Mesenchymal stem cell (in vitro differentiated cells and primary cell): ENCODE measurements around the gene ERP44.
"Not testable (repeated sequence)": the region's sequence is repeated elsewhere in the genome, so short reads cannot be mapped to it uniquely, and the experiment has no call there.

Experiments used
- DNase-seq: peaks from one replicate; pipeline ENCODE4 v3.0.0-alpha.2; 2013
- H2AFZ ChIP-seq: one replicate; pipeline ENCODE4 v1.6.1; 2013; ENCODE audit warnings: low read depth, mild to moderate bottlenecking, control low read depth, inconsistent platforms, low read length, moderate library complexity
- H2AK5ac ChIP-seq: 2 replicates; pipeline ENCODE4 v1.6.1; 2013; ENCODE audit warnings: low read length, moderate library complexity, mild to moderate bottlenecking, inconsistent platforms; ENCODE audit not compliant: severe bottlenecking
- H2BK120ac ChIP-seq: one replicate; pipeline ENCODE4 v1.6.1; 2013; ENCODE audit warnings: low read depth, mild to moderate bottlenecking, inconsistent platforms, low read length, moderate library complexity
- H2BK12ac ChIP-seq, 2 experiments: one replicate each; pipeline ENCODE4 v1.6.1; 2013; ENCODE audit warnings: inconsistent platforms in 2 of 2, low read length in 2 of 2, mild to moderate bottlenecking in 2 of 2, moderate library complexity in 2 of 2, control low read depth in 1 of 2
- H2BK15ac ChIP-seq: one replicate; pipeline ENCODE4 v1.6.1; 2013; ENCODE audit warnings: mild to moderate bottlenecking, low read depth, inconsistent platforms; ENCODE audit not compliant: poor library complexity, severe bottlenecking
- H2BK5ac ChIP-seq: 2 replicates; pipeline ENCODE4 v1.6.1; 2013; ENCODE audit warnings: low read depth, mild to moderate bottlenecking, low read length, control low read depth, inconsistent platforms; ENCODE audit not compliant: poor library complexity, severe bottlenecking
- H3K14ac ChIP-seq, 2 experiments: one replicate each; pipeline ENCODE4 v1.6.1; 2013; ENCODE audit warnings: inconsistent platforms in 2 of 2, low read length in 2 of 2, control low read depth in 1 of 2, mild to moderate bottlenecking in 1 of 2, moderate library complexity in 1 of 2
- H3K18ac ChIP-seq, 2 experiments: one replicate each; pipeline ENCODE4 v1.6.1; 2013; ENCODE audit warnings: inconsistent platforms in 2 of 2, low read length in 2 of 2, control low read depth in 1 of 2, low read depth in 1 of 2, mild to moderate bottlenecking in 1 of 2
- H3K23ac ChIP-seq, 2 experiments: one replicate each; pipeline ENCODE4 v1.6.1; 2013; ENCODE audit warnings: inconsistent platforms in 2 of 2, low read length in 2 of 2, mild to moderate bottlenecking in 2 of 2, moderate library complexity in 2 of 2, control low read depth in 1 of 2
- H3K27ac ChIP-seq: 2 replicates; pipeline ENCODE4 v1.5.1; 2013; ENCODE audit warnings: mild to moderate bottlenecking, moderate library complexity, low read length, control low read depth, inconsistent platforms; ENCODE audit not compliant: poor library complexity, severe bottlenecking
- H3K27me3 ChIP-seq, 2 experiments: 2 replicates each; pipeline versions ENCODE4 v1.6.1 to v1.7.0; 2013; ENCODE audit warnings: low read length in 2 of 2, mild to moderate bottlenecking in 2 of 2, moderate library complexity in 2 of 2, control low read depth in 1 of 2, inconsistent platforms in 1 of 2; ENCODE audit not compliant: control insufficient read depth in 1 of 2, insufficient read depth in 1 of 2
- H3K36me3 ChIP-seq, 2 experiments: 2 replicates each; pipeline versions ENCODE4 v1.6.1 to v1.7.0; 2013; ENCODE audit warnings: low read length in 2 of 2, control low read depth in 1 of 2, inconsistent platforms in 1 of 2, low read depth in 1 of 2, mild to moderate bottlenecking in 1 of 2; ENCODE audit not compliant: insufficient read depth in 2 of 2, control insufficient read depth in 1 of 2
- H3K4ac ChIP-seq, 2 experiments: one replicate each; pipeline ENCODE4 v1.6.1; 2013; ENCODE audit warnings: inconsistent platforms in 2 of 2, low read length in 2 of 2, mild to moderate bottlenecking in 2 of 2, moderate library complexity in 2 of 2, control low read depth in 1 of 2, low read depth in 1 of 2
- H3K4me1 ChIP-seq: 2 replicates; pipeline ENCODE4 v1.6.1; 2013; ENCODE audit warnings: low read depth, low read length, control low read depth; ENCODE audit not compliant: control insufficient read depth, insufficient read depth
- H3K4me2 ChIP-seq: 2 replicates; pipeline ENCODE4 v1.6.1; 2013; ENCODE audit warnings: low read length, mild to moderate bottlenecking, inconsistent platforms; ENCODE audit not compliant: poor library complexity, severe bottlenecking
- H3K4me3 ChIP-seq, 2 experiments: 2 replicates each; pipeline versions ENCODE4 v1.5.1 to v1.7.0; 2013; ENCODE audit warnings: low read length in 2 of 2, mild to moderate bottlenecking in 2 of 2, control low read depth in 1 of 2, low read depth in 1 of 2; ENCODE audit not compliant: insufficient read depth in 1 of 2
- H3K79me1 ChIP-seq: replicated peaks from 2 replicates; pipeline ENCODE4 v1.6.1; 2013; ENCODE audit warnings: mild to moderate bottlenecking, control low read depth, low read length, inconsistent platforms; ENCODE audit not compliant: poor library complexity, severe bottlenecking
- H3K9ac ChIP-seq: 2 replicates; pipeline ENCODE4 v1.7.0; 2013; ENCODE audit warnings: mild to moderate bottlenecking, low read length, moderate library complexity
- H3K9me3 ChIP-seq: 2 replicates; pipeline ENCODE4 v1.7.0; 2013; ENCODE audit warnings: mild to moderate bottlenecking, low read length; ENCODE audit not compliant: control insufficient read depth
- H4K8ac ChIP-seq: one replicate; pipeline ENCODE4 v1.6.1; 2013; ENCODE audit warnings: inconsistent platforms, mild to moderate bottlenecking, low read length, moderate library complexity
- H4K91ac ChIP-seq: one replicate; pipeline ENCODE4 v1.6.1; 2013; ENCODE audit warnings: mild to moderate bottlenecking, low read length, inconsistent platforms
- WGBS: methylation state at CpG from one replicate; pipeline ENCODE4 v1.1.7; 2013; ENCODE audit warnings: mixed read lengths; 5-methylcytosine and 5-hydroxymethylcytosine counted together

Gene ERP44

GRCh38 chr9:99998866-99999265 lies 99.9 kb downstream of the ERP44 start:
- WGBS, result 98% methylated on average over 16 of the region's 26 CpGs
- no peak overlapping the region for H3K9ac ChIP-seq
- no peak overlapping the region for H2BK5ac ChIP-seq

DNA sequence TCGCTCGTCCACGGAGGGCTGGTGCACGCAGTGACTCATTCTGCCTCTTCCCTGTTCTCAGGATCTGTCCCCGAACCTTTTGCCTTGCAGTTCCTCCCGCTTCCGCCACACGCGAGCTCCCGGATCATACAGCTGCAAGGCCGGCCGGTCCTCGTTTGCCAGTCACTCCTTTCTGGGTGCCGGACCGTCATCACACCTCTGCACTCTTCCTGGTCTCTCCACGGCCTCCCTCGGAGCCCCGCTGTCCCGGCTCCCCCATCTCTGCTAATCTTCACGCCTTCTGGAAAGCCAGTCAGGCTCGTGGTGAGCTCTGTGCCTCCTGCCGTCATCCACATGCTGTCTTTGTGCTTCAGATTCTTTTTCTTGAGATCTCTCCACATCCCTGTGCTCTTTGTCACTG lies 100.5 kb downstream of the ERP44 start:
- Histone ChIP-seq H3K4me3 (no peak overlapping the region), H2AK5ac (no peak overlapping the region), H3K27me3 (no peaks in the 10 kb centered on the region), H4K8ac (no peak overlapping the region), H3K79me1 (peaks cover 3% of the 10 kb centered on the region), H3K27ac (no peak overlapping the region), H2BK15ac (no peak overlapping the region), H2AFZ (no peak overlapping the region), H2BK120ac (no peak overlapping the region), H3K14ac (no peak overlapping the region), H2BK5ac (no peak overlapping the region), H3K4ac (no peak overlapping the region), H3K9me3 (peaks cover 10% of the 10 kb centered on the region), H3K18ac (no peak overlapping the region), H3K23ac (no peak overlapping the region), H3K9ac (no peak overlapping the region), H3K36me3 (peaks cover 7 to 26% of the 10 kb centered on the region in 2 experiments), H3K4me2 (no peak overlapping the region), H4K91ac (no peak overlapping the region), H2BK12ac (no peak overlapping the region), H3K4me1 (peaks cover 1% of the 10 kb centered on the region)
- 75% methylated on average over 22 of the region's 22 CpGs for WGBS
- DNase-seq, result no peak

More at GRCh38 chr9:99998866-99999265, 99.9 kb downstream of the ERP44 start:
- Histone ChIP-seq H3K4ac (no peak overlapping the region), H2AK5ac (no peak overlapping the region), H3K14ac (no peak overlapping the region), H4K8ac (no peak overlapping the region), H3K4me2 (no peak overlapping the region), H2BK12ac (no peak overlapping the region), H3K4me3 (no peak overlapping the region), H3K36me3 (peaks cover 13 to 32% of the 10 kb centered on the region in 2 experiments), H3K4me1 (peaks cover 1% of the 10 kb centered on the region), H3K18ac (no peak overlapping the region), H2BK120ac (no peak overlapping the region), H3K9me3 (peaks cover 15% of the 10 kb centered on the region), H3K23ac (no peak overlapping the region), H2AFZ (no peak overlapping the region), H2BK15ac (no peak overlapping the region), H3K79me1 (peaks cover 3% of the 10 kb centered on the region), H3K27me3 (no peaks in the 10 kb centered on the region), H4K91ac (no peak overlapping the region), H3K27ac (no peak overlapping the region)
- no peak for DNase-seq

DNA sequence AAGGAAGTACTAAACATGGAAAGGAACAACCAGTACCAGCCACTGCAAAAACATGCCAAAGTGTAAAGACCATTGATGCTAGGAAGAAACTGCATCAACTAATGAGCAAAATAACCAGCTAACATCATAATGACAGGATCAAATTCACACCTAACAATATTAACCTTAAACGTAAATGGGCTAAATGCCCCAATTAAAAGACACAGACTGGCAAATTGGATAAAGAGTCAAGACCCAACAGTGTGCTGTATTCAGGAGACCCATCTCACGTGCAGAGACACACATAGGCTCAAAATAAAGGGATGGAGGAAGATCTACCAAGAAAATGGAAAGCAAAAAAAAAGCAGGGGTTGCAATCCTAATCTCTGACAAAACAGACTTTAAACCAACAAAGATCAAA lies 108.3 kb downstream of the ERP44 start:
- WGBS, result 71% methylated on average over 1 of the region's 2 CpGs
- not testable (repeated sequence) for H2BK15ac ChIP-seq

GRCh38 chr9:99986642-99987041 lies 112.2 kb downstream of the ERP44 start:
- H3K18ac ChIP-seq, result no peak overlapping the region
- no peak overlapping the region for H3K23ac ChIP-seq
- no peak overlapping the region for H2AFZ ChIP-seq
- no peaks in the 10 kb centered on the region for H3K27me3 ChIP-seq
- no peak overlapping the region for H4K91ac ChIP-seq
- H3K4ac ChIP-seq, result no peak overlapping the region
- H3K4me1 ChIP-seq, result no peaks in the 10 kb centered on the region
- no peak overlapping the region for H3K27ac ChIP-seq
- no peak overlapping the region for H2BK5ac ChIP-seq
- no peak overlapping the region for H3K14ac ChIP-seq
- DNase-seq, result no peak
- H2BK15ac ChIP-seq, result no peak overlapping the region
- H2BK12ac ChIP-seq, result no peak overlapping the region
- no peak overlapping the region for H2AK5ac ChIP-seq
- H3K4me2 ChIP-seq, result no peak overlapping the region
- H2BK120ac ChIP-seq, result no peak overlapping the region
- no peak overlapping the region for H3K4me3 ChIP-seq
- peaks cover 7 to 36% of the 10 kb centered on the region in 2 experiments for H3K36me3 ChIP-seq
- no peak overlapping the region for H4K8ac ChIP-seq
- peaks cover 8% of the 10 kb centered on the region for H3K9me3 ChIP-seq
- peaks cover 12% of the 10 kb centered on the region for H3K79me1 ChIP-seq
- no peak overlapping the region for H3K9ac ChIP-seq

More for the DNA sequence above, 108.3 kb downstream of the ERP44 start:
- not testable (repeated sequence) for H3K9ac ChIP-seq, H3K23ac ChIP-seq, H3K79me1 ChIP-seq, H3K4me2 ChIP-seq, H3K4ac ChIP-seq, H2BK5ac ChIP-seq, H2BK12ac ChIP-seq, H2AFZ ChIP-seq, H3K4me1 ChIP-seq, H4K91ac ChIP-seq, H3K18ac ChIP-seq, H3K27me3 ChIP-seq, H2BK120ac ChIP-seq, H3K14ac ChIP-seq, H3K9me3 ChIP-seq, H3K4me3 ChIP-seq, H2AK5ac ChIP-seq, H3K27ac ChIP-seq, H4K8ac ChIP-seq, DNase-seq
- peaks cover 7 to 19% of the 10 kb centered on the region in 2 experiments for H3K36me3 ChIP-seq
